GM21367 (cell line): ENCODE measurements around the gene C9orf78.

Source experiments
- ATAC-seq: cut with Tn5 transposase; IDR thresholded peaks from one replicate; pipeline ENCODE4 v1.9.1; 2021; ENCODE audit not compliant: unreplicated experiment

The C9orf78 gene

GRCh38 chr9:129845373-129845772, 10.3 kb upstream of the C9orf78 start:
- ATAC-seq = no peak

GRCh38 chr9:129841071-129841470, 6.0 kb upstream of the C9orf78 start:
- ATAC-seq = no peak

- no peak for ATAC-seq
These were observed 5.0 kb upstream of the C9orf78 start for GRCh38 chr9:129840034-129840433.

DNA sequence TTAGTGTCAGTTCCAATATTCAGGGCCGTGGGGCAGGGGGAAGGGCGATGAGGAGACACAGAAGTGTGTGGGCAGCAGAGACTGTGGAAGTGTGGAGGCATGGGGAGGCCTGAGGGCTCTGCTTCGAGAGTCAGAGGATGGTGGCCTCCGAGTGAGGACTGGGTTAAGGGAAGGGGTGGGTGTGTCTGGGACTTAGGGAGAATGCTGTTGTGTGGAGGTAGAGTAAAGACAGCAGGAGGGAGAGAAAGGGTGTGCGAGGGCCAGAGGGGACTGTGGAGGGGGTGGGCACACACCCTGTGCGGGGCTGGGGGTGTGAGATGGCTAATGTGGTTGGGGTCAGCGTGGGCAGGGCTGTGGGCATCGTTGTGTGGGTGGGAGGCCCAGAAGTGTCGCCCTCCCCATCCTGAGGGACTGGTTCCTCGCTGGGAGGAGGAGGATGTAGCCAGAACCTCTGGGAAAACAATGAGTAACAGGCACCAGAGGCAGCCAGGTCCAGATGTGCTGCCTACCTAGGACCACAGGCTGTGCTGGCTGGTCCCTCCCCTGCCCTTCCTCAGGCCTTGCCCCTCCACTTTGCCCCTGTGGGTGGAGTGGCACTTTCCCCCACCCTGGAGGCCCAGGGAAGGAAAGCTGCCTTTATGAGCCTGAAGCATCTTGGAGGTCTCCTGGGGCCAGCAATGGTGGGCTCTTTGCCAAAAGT, 4.4 kb upstream of the C9orf78 start:
- ATAC-seq = no peak

DNA sequence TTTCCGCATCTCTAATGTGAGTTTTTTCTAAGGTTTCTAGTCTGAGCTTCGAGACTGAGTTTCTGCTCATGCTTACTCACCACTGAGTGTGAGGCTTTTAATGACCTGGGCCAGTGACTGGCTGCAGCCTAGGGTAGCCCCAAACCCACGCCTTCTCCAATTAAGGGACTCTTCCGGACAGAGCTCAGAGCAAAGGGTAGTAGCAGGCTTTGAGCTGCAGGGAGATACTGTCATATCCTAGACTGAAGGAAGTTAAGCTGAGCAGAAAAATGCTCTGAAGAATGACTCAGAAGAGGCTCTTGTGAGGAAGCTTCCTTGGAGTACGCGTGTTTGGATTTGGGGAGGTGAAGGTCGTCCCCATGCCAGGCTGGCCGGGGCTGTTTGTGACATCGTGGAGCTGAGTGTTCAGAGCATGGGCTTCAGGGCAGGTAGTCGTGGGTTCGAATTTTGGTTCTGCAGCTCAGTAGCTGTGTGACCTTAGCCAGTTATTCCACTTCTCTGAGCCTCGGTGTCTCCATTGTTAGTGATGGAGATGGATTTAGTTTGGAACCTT, 3.7 kb upstream of the C9orf78 start:
- ATAC-seq = no peak

GRCh38 chr9:129836311-129837007, 1.4 kb upstream of the C9orf78 start:
- no peak for ATAC-seq

DNA sequence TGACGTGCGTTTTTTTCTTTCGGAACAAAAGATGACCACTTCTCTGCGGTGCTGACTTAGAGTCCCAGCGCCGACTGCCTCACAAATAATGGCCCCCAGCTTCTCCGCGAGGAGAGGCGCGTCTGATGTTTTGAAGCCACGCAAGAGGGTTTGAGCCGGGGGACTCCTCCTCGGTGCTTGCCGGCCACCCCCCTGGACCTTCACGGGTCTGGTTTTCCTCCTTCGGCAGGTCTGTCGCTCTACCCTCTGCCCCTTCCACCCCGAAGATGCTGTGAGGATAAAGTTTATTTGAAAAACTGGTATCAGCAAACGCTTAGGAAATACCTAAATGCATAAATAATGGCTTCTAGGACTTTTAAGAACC, 767 bp upstream of the C9orf78 start:
- no peak for ATAC-seq

- peak; percentile 10 for ATAC-seq
These were observed 467 bp downstream of the C9orf78 start for GRCh38 chr9:129834489-129835127.

- ATAC-seq = no peak
These were observed 2.1 kb downstream of the C9orf78 start for GRCh38 chr9:129832982-129833381.

DNA sequence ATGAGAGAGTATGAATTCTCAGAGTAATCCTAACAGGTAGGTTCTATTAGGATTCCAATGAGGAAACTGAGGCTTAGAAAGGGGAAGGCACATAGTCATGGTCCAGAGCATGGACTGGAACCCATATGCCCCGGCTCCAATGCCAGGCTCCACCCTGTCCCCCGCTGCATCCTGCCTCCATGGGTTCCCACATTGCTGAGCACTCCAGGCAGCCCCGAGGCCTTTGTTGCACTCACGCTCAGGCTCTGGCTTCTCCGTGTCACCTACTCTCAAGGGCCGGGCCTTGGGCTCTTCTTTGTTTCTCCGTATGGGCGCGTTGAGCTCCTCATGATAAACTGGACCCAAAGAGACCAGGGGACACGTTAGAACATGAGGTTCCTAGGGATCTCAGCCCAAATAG, 6.1 kb downstream of the C9orf78 start:
- ATAC-seq = no peak

DNA sequence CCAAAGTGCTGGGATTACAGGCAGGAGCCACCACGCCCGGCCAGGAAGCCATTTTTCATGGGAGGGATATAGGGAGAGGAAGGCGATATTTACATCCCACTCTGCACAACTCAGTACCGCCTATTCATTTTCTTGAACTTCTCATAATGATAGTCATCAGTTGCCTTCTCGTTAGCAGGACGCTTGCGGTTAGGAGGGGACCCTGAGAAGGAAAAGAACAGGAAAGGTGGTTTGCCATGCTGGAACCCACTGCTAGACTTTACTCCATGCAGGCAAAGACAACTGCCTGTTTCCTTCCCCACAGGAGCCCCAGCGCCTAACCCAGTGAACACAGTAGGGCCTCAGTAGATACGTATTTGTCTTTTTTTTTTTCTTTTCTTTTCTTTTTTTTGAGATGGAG, 7.0 kb downstream of the C9orf78 start:
- ATAC-seq = no peak

- ATAC-seq = no peak
These were observed 8.3 kb downstream of the C9orf78 start for GRCh38 chr9:129826759-129827158.

GRCh38 chr9:129826344-129826743, 8.7 kb downstream of the C9orf78 start:
- ATAC-seq = no peak

DNA sequence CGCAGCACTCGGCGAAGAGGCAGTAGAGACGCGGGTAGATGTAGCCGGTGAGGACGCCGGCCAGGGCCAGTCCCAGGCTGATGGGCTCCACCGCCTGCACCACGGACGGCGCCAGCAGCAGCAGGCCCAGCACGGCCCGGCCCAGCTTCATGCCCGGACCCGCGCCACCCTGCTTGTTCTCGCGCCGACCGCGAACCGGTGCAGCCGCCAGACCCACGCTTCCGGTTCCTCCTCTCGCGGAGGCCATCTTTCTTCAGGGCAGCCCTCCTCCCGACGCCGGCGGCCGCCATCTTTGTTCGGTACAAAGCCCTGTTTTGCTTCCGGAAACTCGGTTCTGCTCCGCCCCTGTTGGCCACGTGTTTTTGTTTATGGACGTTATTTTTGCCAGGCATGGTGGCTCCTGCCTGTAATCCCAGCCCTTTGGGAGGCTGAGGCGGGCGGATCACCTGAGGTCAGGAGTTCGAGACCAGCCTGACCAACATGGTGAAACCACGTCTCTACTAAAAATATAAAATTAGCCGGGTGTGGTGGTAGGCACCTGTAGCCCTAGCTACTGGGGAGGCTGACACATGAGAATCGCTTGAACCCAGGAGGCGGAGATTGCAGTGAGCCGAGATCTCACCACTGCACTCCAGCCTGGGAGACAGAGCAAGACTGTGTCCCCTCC, 11.0 kb downstream of the C9orf78 start, which contains the start of gene TOR1A:
Gene TOR1A, minus strand, starts transcription at position 202 of the 667 bp plus-strand sequence. Its CDS starts 51 bp downstream, at position 151.
- peak; percentile 83 for ATAC-seq

DNA sequence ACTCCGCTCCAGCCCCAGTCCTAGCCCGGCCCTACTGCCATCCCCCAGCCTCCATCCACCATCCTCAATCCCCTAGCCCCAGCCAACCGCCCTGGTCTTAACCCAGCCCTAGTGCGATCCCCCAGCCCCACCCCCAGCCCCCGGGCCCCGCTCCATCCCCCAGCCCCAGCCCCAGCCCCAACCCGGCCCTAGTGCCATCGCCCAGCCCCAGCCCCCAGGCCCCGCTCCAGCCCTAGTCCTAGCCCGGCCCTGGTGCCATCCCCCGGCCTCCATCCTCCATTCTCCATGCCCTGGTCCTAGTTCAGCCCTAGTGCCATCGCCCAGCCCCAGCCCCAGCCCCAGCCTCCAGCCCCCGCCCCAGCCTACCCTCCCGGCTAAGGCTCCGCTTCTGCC, 11.5 kb downstream of the C9orf78 start:
- ATAC-seq = peak; percentile 16

- no peak for ATAC-seq
These were observed 12.1 kb downstream of the C9orf78 start for GRCh38 chr9:129822898-129823541.

GRCh38 chr9:129816501-129817435, 18.3 kb downstream of the C9orf78 start:
- ATAC-seq = no peak

- no peak for ATAC-seq
These were observed 19.8 kb downstream of the C9orf78 start for GRCh38 chr9:129815278-129815677.

GRCh38 chr9:129814432-129815223, 20.4 kb downstream of the C9orf78 start:
- ATAC-seq = no peak
